GM18861 (cell line): ENCODE data around the gene VILL.

Experiments used
- ATAC-seq: cut with Tn5 transposase; IDR thresholded peaks from one replicate; pipeline ENCODE4 v1.9.1; 2021; ENCODE audit not compliant: unreplicated experiment

Gene VILL

GRCh38 chr3:37990527-37990926 is at the start of gene VILL:
Gene VILL (plus strand): TSS chr3:37990786. CDS start chr3:37993673, 2,887 bp downstream.
- no peak for ATAC-seq

GRCh38 chr3:37941608-37942508 is 48.7 kb upstream of the VILL start:
- ATAC-seq: no peak

GRCh38 chr3:37942646-37943045 is 47.9 kb upstream of the VILL start:
- no peak for ATAC-seq

GRCh38 chr3:37943126-37943525 is 47.5 kb upstream of the VILL start:
- ATAC-seq: no peak

GRCh38 chr3:37943631-37944314 is 46.8 kb upstream of the VILL start:
- no peak for ATAC-seq

GRCh38 chr3:37944391-37944842 is 46.2 kb upstream of the VILL start:
- no peak for ATAC-seq

GRCh38 chr3:37945156-37945806 is 45.3 kb upstream of the VILL start:
- no peak for ATAC-seq

- ATAC-seq: no peak
Observed at GRCh38 chr3:37945807-37946530, 44.6 kb upstream of the VILL start.

- ATAC-seq: no peak
Observed at GRCh38 chr3:37946531-37946889, 44.1 kb upstream of the VILL start.

- no peak for ATAC-seq
Observed at GRCh38 chr3:37949866-37950265, 40.7 kb upstream of the VILL start.

- ATAC-seq: no peak
Observed at GRCh38 chr3:37952564-37952963, 38.0 kb upstream of the VILL start.

- ATAC-seq: no peak
Observed at GRCh38 chr3:37953226-37953625, 37.4 kb upstream of the VILL start.

- ATAC-seq: no peak
Observed at GRCh38 chr3:37953707-37954394, 36.7 kb upstream of the VILL start.

GRCh38 chr3:37954881-37955280 is 35.7 kb upstream of the VILL start:
- ATAC-seq: no peak

- no peak for ATAC-seq
Observed at GRCh38 chr3:37955918-37956707, 34.5 kb upstream of the VILL start.

GRCh38 chr3:37956723-37957538 is 33.7 kb upstream of the VILL start:
- no peak for ATAC-seq

GRCh38 chr3:37957539-37957936 is 33.0 kb upstream of the VILL start:
- ATAC-seq: no peak

- ATAC-seq: no peak
Observed at GRCh38 chr3:37961622-37962431, 28.8 kb upstream of the VILL start.
